HG02610 (cell line): ENCODE results near the gene CCNH.
A peak's percentile ranks its signal among the peaks of the same experiment; 100 is the strongest.

Source experiments
- ATAC-seq: cut with Tn5 transposase; IDR thresholded peaks from one replicate; pipeline ENCODE4 v1.9.1; 2021; ENCODE audit warnings: mild to moderate bottlenecking, moderate library complexity; ENCODE audit not compliant: unreplicated experiment

CCNH gene

DNA sequence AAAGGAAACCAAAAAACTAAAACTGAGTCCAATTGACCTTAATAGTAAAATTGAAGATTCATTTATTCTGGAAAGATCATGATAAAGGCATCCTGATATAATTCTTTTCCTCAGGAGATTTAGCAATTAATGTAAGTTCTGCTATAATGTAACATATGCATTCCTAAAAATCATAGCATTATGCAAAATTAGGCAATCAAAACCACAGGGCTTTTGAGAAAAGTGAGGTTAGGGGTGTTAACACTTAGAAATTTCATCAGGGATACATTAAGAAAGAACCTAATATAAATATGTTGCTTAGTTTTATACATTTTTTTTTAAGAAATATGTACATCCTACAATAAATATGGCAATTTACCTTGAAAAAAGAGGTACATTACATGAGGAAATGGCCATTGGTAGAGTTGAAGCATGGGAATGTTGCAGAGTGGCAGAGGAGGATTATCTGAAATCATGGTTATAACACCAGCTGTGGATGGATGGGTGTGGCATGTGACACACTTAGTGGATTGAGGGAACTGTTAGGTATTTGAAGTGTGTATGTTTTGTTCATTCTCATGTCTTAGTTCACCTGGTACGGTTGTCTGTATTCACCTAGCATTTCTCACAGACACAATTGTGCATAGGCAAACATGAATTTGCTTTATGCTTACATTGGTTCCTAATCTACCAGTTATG lies 51.1 kb downstream of the CCNH start:
- ATAC-seq: no peak

GRCh38 chr5:87361031-87361445 lies 51.7 kb downstream of the CCNH start:
- no peak for ATAC-seq

- no peak for ATAC-seq
These were observed 52.6 kb downstream of the CCNH start for GRCh38 chr5:87360132-87360531.

GRCh38 chr5:87359106-87359505 lies 53.6 kb downstream of the CCNH start:
- no peak for ATAC-seq

GRCh38 chr5:87354496-87354895 lies 58.2 kb downstream of the CCNH start:
- peak; percentile 58 for ATAC-seq

DNA sequence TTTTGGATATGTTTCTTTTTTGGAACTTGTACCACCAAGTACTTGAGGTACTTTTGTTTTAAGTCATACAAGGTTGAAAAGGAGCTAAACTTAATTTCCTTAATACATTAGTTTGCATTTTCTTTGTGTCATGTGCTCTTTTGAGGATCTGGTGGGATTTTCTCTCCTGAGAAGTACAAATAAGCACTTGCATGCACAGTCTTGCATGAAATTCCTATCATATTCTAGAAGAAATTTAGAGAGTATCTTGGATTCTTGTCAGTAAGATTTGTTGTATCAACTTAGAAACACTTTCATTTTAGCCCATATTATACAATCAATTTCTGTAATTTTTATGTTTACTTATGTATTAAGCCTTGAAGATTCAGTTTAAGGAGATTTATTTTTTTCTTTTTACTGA lies 64.9 kb downstream of the CCNH start:
- no peak for ATAC-seq

GRCh38 chr5:87347272-87347671 lies 65.5 kb downstream of the CCNH start:
- ATAC-seq: no peak
